A549 (cell line): ENCODE measurements around the gene ADPRHL1.

Experiments used
- CEBPB ChIP-seq, 2 experiments: fragments of >200 bp in 1 of 2; sonication (Bioruptor Twin) in 1 of 2; formaldehyde crosslinking in 1 of 2; IDR thresholded peaks; 2 replicates each; pipeline ENCODE4 v1.6.1; 2012 to 2016
- HEYL ChIP-seq: fragments of 250-450 bp; sonication (Bioruptor Pico); IDR thresholded peaks from 2 replicates; pipeline ENCODE4 v1.8.0; 2021; ENCODE audit warnings: mild to moderate bottlenecking, moderate library complexity
- HOXA7 ChIP-seq: fragments of 250-450 bp; sonication (Bioruptor Pico); IDR thresholded peaks from 2 replicates; pipeline ENCODE4 v1.5.0; 2020; ENCODE audit warnings: mild to moderate bottlenecking, moderate library complexity
- MAX ChIP-seq: IDR thresholded peaks from 2 replicates; pipeline ENCODE4 v1.6.1; 2012
- MYC ChIP-seq: IDR thresholded peaks from 2 replicates; pipeline ENCODE4 v1.6.1; 2012; ENCODE audit warnings: mild to moderate bottlenecking, inconsistent platforms, low read length, improper control_type of control experiment, borderline replicate concordance
- PHF8 ChIP-seq: fragments of 200-600 bp; sonication (generic); IDR thresholded peaks from 2 replicates; pipeline ENCODE4 v1.6.1; 2016; ENCODE audit warnings: low read depth, mild to moderate bottlenecking, antibody characterized with exemption, moderate library complexity, borderline replicate concordance
- POLR2A ChIP-seq: IDR thresholded peaks from 2 replicates; pipeline ENCODE4 v1.6.1; 2012; ENCODE audit warnings: mild to moderate bottlenecking, low read length
- POLR2AphosphoS2 ChIP-seq: conservative IDR thresholded peaks from 2 replicates; pipeline ENCODE4 v1.6.1; 2012; ENCODE audit warnings: low read length, improper control_type of control experiment, inconsistent platforms
- RNF2 ChIP-seq: fragments of 200-600 bp; sonication (generic); IDR thresholded peaks from 2 replicates; pipeline ENCODE4 v1.6.1; 2016; ENCODE audit warnings: low read depth, mild to moderate bottlenecking, antibody characterized with exemption, moderate library complexity, borderline replicate concordance
- TF ChIP-seq, protein P1 (sequence below): fragments of >200 bp; sonication (Bioruptor Twin); formaldehyde crosslinking; IDR thresholded peaks from 3 replicates; pipeline ENCODE4 v1.5.1; 2016
- TF ChIP-seq, protein P2 (sequence below): fragments of 250-450 bp; sonication (Bioruptor Pico); IDR thresholded peaks from 2 replicates; pipeline ENCODE4 v1.5.0; 2021; ENCODE audit warnings: mild to moderate bottlenecking, moderate library complexity, borderline replicate concordance
- TF ChIP-seq, protein P3 (sequence below): IDR thresholded peaks from 2 replicates; pipeline ENCODE4 v1.6.1; 2012; ENCODE audit warnings: low read depth, borderline replicate concordance

- TF ChIP-seq POLR2AphosphoS2 (no peak), CEBPB (IDR thresholded peaks at IDR 0.05) (no peak), HOXA7 (CRISPR knock-in tag) (no peak), POLR2A (no peak), MYC (no peak), PHF8 (no peak), MAX (no peak), RNF2 (no peak), HEYL (CRISPR knock-in tag) (no peak)
- TF ChIP-seq, protein P1, sequence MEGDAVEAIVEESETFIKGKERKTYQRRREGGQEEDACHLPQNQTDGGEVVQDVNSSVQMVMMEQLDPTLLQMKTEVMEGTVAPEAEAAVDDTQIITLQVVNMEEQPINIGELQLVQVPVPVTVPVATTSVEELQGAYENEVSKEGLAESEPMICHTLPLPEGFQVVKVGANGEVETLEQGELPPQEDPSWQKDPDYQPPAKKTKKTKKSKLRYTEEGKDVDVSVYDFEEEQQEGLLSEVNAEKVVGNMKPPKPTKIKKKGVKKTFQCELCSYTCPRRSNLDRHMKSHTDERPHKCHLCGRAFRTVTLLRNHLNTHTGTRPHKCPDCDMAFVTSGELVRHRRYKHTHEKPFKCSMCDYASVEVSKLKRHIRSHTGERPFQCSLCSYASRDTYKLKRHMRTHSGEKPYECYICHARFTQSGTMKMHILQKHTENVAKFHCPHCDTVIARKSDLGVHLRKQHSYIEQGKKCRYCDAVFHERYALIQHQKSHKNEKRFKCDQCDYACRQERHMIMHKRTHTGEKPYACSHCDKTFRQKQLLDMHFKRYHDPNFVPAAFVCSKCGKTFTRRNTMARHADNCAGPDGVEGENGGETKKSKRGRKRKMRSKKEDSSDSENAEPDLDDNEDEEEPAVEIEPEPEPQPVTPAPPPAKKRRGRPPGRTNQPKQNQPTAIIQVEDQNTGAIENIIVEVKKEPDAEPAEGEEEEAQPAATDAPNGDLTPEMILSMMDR = no peak
- TF ChIP-seq, protein P2, sequence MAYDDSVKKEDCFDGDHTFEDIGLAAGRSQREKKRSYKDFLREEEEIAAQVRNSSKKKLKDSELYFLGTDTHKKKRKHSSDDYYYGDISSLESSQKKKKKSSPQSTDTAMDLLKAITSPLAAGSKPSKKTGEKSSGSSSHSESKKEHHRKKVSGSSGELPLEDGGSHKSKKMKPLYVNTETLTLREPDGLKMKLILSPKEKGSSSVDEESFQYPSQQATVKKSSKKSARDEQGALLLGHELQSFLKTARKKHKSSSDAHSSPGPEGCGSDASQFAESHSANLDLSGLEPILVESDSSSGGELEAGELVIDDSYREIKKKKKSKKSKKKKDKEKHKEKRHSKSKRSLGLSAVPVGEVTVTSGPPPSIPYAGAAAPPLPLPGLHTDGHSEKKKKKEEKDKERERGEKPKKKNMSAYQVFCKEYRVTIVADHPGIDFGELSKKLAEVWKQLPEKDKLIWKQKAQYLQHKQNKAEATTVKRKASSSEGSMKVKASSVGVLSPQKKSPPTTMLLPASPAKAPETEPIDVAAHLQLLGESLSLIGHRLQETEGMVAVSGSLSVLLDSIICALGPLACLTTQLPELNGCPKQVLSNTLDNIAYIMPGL = no peak
- TF ChIP-seq, protein P3, sequence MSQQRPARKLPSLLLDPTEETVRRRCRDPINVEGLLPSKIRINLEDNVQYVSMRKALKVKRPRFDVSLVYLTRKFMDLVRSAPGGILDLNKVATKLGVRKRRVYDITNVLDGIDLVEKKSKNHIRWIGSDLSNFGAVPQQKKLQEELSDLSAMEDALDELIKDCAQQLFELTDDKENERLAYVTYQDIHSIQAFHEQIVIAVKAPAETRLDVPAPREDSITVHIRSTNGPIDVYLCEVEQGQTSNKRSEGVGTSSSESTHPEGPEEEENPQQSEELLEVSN = no peak
Measured at GRCh38 chr13:113413178-113413897, 40.0 kb downstream of the ADPRHL1 start.
